RWPE1 (cell line): ENCODE measurements around the gene ADGRG3.

Experiments
- CTCF ChIA-PET: fragments of 350-600 bp; sonication (Branson Sonifier 250); formaldehyde crosslinking; extraction: SDS; loops from one replicate; lab custom pipeline; 2021; lab: Yijun Ruan, JAX
- POLR2A ChIA-PET: fragments of 400-600 bp; formaldehyde crosslinking; extraction: SDS; loops from one replicate; lab custom pipeline; 2020; ENCODE audit warnings: antibody characterized with exemption; ENCODE audit not compliant: low non-redundant PET; lab: Yijun Ruan, JAX
- DNase-seq: peaks from one replicate; pipeline ENCODE4 v3.0.0; 2012; ENCODE audit warnings: low spot score
- H3K27ac ChIP-seq: fragments of 450-650 bp; 2 replicates; pipeline ENCODE4 v1.5.1; 2017
- TF ChIP-seq, protein P1 (sequence below): fragments of 450-650 bp; conservative IDR thresholded peaks from 2 replicates; pipeline ENCODE4 v1.5.1; 2017; ENCODE audit warnings: low read depth, mild to moderate bottlenecking

Gene ADGRG3

DNA sequence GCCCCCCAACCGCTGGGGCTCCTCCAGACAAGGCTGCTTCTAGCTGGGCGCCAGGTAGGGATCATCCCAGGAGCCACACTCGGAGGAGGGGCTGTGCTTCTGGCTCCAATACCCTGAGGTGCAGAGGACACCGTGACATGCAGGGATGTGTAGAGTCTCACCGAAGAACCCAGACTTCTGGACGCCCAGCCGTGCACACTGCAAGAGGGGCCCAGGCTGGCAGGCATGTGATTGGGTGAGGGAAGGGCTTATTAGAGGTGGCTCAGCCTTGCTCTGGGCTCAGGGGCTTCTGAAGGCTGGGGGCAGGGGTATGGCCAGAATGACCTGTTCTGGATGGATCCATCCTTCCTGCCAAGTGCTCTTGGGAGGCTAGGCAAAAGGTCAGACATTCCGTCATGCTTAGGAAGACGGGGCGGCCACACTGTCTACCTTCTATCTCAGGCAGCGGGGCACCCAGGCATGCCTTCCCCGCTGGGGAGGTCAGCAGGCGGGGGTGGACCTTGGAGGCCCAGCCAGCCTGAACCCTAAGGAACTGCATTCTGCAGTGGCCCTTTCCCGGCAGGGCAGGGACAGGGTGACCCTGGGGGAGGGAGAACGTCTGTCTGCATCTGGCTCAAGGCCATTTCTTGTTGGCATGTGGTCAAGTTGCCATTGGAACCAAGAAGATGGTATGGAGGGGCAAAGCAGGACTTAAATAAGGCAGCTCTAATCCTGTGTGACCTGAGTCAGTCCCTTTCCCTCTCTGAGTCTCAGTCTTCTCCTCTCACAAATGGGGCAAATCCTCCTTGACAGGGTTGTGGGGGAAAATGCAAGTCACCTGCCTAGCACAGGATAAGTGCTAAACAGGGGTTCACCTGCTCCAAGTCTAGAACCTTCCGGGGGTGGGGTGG lies 45.5 kb upstream of the ADGRG3 start:
- TF ChIP-seq, protein P1, sequence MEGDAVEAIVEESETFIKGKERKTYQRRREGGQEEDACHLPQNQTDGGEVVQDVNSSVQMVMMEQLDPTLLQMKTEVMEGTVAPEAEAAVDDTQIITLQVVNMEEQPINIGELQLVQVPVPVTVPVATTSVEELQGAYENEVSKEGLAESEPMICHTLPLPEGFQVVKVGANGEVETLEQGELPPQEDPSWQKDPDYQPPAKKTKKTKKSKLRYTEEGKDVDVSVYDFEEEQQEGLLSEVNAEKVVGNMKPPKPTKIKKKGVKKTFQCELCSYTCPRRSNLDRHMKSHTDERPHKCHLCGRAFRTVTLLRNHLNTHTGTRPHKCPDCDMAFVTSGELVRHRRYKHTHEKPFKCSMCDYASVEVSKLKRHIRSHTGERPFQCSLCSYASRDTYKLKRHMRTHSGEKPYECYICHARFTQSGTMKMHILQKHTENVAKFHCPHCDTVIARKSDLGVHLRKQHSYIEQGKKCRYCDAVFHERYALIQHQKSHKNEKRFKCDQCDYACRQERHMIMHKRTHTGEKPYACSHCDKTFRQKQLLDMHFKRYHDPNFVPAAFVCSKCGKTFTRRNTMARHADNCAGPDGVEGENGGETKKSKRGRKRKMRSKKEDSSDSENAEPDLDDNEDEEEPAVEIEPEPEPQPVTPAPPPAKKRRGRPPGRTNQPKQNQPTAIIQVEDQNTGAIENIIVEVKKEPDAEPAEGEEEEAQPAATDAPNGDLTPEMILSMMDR, result no peak
- peak overlapping the region; percentile 95 for H3K27ac ChIP-seq
- DNase-seq, result no peak
- POLR2A ChIA-PET, result interaction anchor here (1.2 kb wide), 3 partner anchors 13 to 19 kb away, joined by 3 to 4 read pairs (median 4); no protein-coding TSS in a partner anchor
- CTCF ChIA-PET, result interaction anchor here (0.6 to 0.7 kb wide), 2 partner anchors 23 to 29 kb away, joined by 3 to 4 read pairs; no protein-coding TSS in a partner anchor

DNA sequence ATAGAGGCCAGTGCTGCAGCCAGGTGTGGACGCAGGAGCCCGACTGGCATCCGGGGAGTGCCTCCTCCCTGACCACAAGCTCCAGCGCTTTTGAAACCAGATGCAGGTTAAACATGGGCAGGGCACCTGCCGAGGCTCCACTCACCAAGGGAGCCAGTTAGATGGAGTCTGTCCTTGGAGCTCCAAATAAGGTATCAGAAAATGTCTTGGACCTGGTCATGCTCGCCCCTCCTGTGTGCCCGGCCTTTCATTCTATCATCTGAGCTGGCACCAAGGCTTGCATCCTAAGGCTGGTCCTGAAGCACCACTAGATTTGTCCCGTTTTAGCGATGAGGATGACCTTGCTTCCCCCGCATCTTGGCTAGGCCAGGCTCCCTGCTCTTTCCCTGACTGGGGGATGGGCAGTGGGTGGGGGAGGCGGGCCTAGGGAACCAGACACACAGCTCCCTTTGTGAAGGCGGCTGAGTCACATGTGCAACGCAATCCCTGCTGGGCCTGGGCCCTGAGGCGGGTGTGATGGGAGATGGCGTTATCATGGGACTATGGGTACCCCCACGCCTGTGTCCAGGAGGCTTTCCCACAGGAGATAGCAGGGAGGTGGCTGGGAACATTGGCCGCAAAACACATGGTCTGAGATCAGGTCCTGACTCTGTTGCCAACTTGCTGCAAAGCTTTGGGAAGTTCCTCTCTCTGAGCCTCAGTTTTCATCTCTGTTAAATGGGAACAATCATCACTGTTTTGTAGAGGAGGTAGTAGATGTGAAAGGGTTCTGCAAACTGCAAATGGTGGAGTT lies 44.7 kb upstream of the ADGRG3 start:
- peak; percentile 76 for DNase-seq
- POLR2A ChIA-PET, result interaction anchor here (1.2 kb wide), 1 partner anchor 19 kb away, joined by 4 read pairs; no protein-coding TSS in a partner anchor
- H3K27ac ChIP-seq, result peak overlapping the region; percentile 95
- TF ChIP-seq, protein P1, result no peak
- CTCF ChIA-PET, result interaction anchor here (0.6 to 1.3 kb wide), 4 partner anchors 24 to 33 kb away, joined by 3 to 4 read pairs (median 4); no protein-coding TSS in a partner anchor

DNA sequence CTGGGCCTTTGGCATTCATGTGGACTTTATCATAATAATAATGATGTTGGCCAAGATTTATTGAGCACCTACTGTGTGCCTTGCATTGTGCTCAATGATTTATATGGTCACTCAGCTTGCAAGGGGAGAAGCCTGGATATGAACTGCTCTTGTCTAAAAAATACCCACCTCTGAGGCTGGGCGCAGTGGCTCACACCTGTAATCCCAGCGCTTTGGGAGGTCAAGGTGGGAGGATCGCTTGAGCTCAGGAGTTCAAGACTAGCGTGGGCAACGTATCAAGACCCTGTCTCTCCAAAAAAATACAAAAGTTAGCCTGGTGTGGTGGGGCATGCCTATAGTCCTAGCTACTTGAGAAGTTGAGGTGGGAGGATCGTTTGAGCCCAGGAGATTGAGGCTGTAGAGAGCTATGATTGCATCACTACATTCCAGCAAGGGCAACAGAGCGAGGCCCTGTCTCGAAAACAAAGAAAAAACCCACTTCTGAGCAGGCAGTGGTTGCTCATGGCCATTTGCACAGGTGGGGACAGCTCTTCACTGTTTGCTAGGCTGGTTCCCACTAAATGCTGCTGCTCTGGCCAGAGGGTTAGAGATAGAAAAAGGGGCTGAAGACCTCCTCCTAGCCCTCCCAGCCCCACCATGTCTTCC lies 43.9 kb upstream of the ADGRG3 start:
- DNase-seq, result no peak
- CTCF ChIA-PET, result interaction anchor here (1.0 to 1.3 kb wide), 2 partner anchors 25 to 33 kb away, joined by 3 to 4 read pairs; no protein-coding TSS in a partner anchor
- peak overlapping the region; percentile 95 for H3K27ac ChIP-seq
- TF ChIP-seq, protein P1, result no peak
- POLR2A ChIA-PET, result interaction anchor here (1.2 kb wide), 1 partner anchor 18 kb away, joined by 4 read pairs; no protein-coding TSS in a partner anchor

DNA sequence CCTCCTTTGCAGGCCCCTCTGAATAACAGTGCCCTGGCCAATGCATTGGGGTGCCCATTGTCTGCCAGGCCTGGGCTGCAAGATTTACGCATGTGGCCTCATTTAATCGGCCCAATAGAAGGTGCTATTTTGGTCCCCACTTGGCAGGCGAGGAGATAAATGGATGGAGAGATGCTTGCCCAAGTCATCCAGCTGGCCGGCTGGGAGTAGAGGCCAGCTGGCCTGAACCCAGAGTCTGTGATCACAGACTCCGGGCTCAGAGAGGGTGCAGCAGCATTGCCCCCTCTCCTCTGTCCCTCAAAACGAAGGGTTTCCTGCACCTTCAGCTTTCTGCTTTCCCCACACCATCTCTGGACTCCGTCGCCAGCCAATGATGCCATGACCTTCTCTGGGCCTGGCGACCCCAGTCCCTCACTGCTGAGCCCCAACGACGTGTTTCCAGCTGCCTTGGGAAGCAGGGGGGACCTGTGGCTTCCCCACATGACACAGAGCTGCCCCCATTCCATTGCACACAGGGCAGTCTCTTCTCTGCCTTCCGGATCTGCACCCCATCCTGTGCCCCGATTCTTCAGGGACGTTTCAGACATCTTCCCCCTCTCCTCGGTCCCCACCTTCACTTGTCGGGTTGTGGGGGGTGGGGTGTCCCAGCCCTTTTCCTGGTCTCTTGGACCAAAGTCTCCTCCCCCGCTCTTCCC lies 43.2 kb upstream of the ADGRG3 start:
- TF ChIP-seq, protein P1, result no peak
- DNase-seq, result no peak
- ChIA-PET POLR2A (no interaction called here), CTCF (interaction anchor here (1.3 kb wide), 1 partner anchor 34 kb away, joined by 4 read pairs; no protein-coding TSS in a partner anchor)
- H3K27ac ChIP-seq, result peak overlapping the region; percentile 95

DNA sequence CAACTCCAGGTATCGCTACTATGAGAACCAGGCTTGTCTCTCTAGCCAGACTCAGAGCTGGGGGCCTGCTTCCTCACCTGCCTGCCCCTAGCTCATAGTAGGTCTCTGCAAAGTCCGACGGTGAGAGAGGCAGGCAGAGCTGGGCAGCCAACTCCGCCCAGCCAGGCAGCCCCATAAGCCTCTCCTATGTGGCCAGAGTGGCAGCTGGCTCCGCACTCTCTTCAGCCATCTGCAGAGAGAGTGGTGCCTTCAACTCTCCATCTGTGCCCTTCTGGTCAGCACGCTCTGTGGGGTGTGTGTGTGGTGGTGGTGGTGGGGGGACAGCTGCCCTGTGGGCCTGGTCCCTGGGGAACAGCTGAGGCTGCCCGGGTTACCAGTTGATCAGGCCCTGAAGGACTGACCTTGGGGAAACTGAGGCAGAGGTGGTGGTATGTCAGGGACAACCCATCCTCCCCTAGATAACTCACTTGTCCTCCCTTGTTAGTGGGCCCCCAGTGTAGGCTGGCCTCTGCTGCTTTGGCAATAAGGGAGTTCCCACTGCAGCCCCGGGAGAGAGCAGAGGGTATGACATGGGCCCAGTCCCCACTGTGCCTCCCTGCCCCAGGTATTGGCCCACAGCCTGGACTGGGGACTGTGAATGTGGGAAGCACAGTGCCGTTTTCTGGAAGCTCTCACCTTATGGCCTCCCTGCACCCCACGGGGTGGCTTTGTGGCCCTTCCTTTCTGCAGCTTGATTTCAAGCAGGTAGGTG lies 41.5 kb upstream of the ADGRG3 start:
- no peak for DNase-seq
- POLR2A ChIA-PET, result no interaction called here
- CTCF ChIA-PET, result interaction anchor here (0.6 to 1.5 kb wide), 6 partner anchors 15 to 108 kb away, joined by 3 to 6 read pairs (median 3); no protein-coding TSS in a partner anchor
- H3K27ac ChIP-seq, result peak overlapping the region; percentile 69
- TF ChIP-seq, protein P1, result no peak
